ENCODE measurements around the gene AGRN.

DNA sequence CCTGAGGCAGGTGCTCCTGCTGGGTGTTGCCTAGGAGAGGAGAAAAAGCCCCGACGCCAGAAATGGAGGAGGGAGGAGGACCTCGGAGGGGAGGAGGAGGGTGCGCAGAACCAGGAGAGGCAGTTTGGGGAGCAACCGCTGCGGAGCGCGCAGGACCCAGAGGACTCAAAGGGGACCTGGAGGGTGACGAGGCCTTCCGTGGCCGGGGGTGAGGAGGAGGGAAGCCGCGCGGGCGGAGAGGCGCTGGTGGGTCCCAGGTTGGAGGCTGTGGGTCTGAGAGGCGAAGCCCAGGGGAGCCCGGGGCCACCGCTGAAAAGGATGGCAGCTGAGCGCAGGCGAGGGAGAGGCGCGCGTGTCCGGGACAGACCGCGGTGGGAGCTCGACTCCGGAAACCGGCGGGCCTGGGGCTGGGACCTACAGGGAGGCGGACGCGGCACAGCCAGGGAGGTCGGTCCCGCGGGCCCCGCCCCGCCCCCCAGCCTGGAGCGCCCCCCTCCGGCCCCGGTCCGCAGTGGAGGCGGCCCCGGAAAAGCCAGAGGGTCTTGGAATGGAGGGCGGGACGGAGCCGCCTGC is 39.1 kb downstream of the AGRN start:
- TF ChIP-seq, protein P1, sequence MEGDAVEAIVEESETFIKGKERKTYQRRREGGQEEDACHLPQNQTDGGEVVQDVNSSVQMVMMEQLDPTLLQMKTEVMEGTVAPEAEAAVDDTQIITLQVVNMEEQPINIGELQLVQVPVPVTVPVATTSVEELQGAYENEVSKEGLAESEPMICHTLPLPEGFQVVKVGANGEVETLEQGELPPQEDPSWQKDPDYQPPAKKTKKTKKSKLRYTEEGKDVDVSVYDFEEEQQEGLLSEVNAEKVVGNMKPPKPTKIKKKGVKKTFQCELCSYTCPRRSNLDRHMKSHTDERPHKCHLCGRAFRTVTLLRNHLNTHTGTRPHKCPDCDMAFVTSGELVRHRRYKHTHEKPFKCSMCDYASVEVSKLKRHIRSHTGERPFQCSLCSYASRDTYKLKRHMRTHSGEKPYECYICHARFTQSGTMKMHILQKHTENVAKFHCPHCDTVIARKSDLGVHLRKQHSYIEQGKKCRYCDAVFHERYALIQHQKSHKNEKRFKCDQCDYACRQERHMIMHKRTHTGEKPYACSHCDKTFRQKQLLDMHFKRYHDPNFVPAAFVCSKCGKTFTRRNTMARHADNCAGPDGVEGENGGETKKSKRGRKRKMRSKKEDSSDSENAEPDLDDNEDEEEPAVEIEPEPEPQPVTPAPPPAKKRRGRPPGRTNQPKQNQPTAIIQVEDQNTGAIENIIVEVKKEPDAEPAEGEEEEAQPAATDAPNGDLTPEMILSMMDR (IDR thresholded peaks at IDR 0.05) = peak in 1 of 6 experiments; percentile 7
- TF ChIP-seq POLR2A (IDR thresholded peaks at IDR 0.05) = no peak
